HG03354 (cell line): ENCODE results near the gene TET2.

Source experiments
- ATAC-seq: cut with Tn5 transposase; IDR thresholded peaks from one replicate; pipeline ENCODE4 v1.9.1; 2021; ENCODE audit warnings: mild to moderate bottlenecking; ENCODE audit not compliant: unreplicated experiment, poor library complexity, severe bottlenecking

Gene TET2

DNA sequence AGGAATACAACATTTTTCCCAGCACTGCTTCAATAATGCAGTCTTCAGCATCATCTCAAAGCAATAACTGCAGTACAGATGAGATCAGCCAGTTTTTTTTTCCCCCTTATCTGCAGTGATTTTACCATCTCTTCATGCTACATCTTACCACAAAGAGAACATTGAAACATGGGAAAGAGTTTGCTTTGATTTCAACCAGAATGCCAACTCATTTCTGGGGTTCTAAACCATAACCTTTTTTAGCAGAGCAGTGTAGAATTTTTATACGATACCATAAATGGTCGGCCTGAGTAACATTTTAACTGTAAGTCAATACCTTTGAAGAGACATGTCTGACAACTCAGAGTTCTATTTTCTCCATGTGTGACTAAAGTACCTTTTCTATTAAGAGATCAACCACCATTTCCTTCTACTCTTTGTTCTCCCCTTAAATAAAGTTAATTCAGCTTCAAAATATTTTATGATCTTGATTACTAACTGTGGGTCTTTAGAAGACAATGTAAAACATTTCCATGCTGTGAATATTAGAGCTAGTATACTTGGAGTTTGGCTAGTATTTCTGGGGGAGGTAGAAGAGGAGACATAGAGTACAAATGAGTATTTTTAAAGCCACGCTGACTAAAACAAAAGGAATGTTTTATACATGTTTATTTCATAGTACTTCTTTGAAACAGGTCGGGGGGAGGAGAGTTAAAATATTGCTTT is 69.1 kb downstream of the TET2 start:
- ATAC-seq = no peak

DNA sequence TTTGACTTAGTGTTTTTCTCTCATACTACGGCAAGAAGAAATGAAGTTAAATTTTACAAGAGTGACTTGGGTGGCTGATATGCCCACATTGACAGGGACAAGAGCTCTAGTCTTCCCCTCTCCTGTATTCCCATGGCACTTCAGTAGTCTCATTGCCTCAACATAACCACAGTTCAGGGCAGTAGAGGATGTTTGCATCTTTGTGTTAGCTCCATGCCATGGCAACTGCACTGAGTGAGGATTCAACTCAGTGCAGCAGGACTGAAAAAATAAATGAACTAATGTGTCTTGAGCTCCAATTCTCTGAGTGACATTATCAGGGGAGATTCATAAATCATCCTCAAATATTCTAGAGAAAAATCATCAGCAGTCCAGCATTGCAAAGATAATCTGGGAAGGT is 78.8 kb downstream of the TET2 start:
- ATAC-seq = no peak

DNA sequence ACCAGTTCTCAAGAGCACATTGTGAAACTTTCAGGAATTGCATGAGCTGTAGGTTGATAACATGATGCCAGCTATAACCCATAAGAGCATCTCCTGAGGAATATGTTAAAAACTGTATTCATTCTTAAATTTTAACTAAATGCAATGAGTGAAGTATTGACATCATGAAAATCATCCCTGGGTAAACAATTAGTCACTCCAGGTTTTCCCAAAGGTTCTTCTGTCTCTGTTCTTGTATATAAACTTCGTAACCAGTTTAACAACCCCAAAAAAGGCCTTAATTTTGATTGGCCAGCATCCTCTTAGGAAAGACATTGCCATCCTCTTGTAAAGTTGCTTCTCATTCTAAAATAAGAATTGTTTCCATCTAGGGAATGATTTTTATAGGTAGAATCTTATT is 80.4 kb downstream of the TET2 start:
- ATAC-seq = no peak

DNA sequence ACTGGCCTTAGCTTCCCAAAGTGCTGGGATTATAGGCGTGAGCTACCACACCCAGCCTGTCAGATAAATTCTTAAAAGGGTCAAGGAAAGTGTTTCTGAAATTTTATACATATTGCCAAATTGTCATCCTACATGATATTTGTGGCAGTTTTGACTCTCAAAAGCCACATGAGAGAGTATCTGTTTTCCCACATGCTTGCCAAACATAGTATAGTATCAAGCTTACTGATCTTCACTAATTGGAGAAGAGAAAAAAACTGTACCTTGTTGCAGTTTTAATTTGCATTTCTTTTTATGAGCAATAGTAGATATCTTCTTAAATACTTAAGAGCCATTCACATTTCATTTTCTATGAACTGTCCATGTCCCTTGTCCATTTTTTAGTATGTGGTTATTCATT is 83.6 kb downstream of the TET2 start:
- ATAC-seq = no peak

DNA sequence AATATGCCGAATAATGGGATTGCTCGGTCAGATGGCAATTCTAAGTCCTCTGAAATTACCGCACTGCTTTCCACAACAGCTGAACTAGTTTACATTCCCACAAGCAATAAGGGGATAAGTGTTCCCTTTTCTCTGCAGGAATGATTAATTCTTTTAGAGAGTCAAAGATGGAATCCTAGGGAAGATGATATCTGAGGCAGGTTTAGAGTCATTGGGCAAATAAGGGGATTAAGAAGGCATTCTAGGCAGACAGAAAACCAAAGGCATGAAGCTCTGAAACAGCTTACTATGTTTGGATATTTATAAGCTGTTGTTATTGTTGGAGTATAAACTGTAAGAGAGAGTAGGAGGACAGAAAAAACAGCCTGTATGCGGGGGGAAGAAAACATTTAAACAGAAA is 85.7 kb downstream of the TET2 start:
- ATAC-seq = no peak

DNA sequence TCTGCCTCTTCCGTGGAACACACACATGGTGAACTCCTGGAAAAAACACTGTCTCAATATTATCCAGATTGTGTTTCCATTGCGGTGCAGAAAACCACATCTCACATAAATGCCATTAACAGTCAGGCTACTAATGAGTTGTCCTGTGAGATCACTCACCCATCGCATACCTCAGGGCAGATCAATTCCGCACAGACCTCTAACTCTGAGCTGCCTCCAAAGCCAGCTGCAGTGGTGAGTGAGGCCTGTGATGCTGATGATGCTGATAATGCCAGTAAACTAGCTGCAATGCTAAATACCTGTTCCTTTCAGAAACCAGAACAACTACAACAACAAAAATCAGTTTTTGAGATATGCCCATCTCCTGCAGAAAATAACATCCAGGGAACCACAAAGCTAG is 87.9 kb downstream of the TET2 start:
- ATAC-seq = no peak

DNA sequence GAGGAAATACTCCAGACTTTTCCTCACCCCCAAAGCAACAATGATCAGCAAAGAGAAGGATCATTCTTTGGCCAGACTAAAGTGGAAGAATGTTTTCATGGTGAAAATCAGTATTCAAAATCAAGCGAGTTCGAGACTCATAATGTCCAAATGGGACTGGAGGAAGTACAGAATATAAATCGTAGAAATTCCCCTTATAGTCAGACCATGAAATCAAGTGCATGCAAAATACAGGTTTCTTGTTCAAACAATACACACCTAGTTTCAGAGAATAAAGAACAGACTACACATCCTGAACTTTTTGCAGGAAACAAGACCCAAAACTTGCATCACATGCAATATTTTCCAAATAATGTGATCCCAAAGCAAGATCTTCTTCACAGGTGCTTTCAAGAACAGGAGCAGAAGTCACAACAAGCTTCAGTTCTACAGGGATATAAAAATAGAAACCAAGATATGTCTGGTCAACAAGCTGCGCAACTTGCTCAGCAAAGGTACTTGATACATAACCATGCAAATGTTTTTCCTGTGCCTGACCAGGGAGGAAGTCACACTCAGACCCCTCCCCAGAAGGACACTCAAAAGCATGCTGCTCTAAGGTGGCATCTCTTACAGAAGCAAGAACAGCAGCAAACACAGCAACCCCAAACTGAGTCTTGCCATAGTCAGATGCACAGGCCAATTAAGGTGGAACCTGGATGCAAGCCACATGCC is 89.7 kb downstream of the TET2 start:
- peak; percentile 90 for ATAC-seq

DNA sequence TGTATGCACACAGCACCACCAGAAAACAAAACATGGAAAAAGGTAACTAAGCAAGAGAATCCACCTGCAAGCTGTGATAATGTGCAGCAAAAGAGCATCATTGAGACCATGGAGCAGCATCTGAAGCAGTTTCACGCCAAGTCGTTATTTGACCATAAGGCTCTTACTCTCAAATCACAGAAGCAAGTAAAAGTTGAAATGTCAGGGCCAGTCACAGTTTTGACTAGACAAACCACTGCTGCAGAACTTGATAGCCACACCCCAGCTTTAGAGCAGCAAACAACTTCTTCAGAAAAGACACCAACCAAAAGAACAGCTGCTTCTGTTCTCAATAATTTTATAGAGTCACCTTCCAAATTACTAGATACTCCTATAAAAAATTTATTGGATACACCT is 90.2 kb downstream of the TET2 start:
- ATAC-seq = peak; percentile 23

DNA sequence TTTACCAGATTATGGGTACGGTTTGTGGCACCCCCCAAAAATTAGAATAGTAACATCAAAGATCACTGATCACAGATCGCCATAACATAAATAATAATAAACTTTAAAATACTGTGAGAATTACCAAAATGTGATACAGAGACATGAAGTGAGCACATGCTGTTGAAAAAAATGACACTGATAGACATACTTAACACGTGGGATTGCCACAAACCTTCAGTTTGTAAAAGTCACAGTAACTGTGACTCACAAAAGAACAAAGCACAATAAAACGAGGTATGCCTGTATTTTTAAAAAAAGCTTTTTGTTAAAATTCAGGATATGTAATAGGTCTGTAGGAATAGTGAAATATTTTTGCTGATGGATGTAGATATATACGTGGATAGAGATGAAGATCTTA is 93.4 kb downstream of the TET2 start:
- ATAC-seq = no peak

DNA sequence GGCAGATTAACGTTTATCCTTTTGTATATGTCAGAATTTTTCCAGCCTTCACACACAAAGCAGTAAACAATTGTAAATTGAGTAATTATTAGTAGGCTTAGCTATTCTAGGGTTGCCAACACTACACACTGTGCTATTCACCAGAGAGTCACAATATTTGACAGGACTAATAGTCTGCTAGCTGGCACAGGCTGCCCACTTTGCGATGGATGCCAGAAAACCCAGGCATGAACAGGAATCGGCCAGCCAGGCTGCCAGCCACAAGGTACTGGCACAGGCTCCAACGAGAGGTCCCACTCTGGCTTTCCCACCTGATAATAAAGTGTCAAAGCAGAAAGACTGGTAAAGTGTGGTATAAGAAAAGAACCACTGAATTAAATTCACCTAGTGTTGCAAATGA is 94.8 kb downstream of the TET2 start:
- no peak for ATAC-seq

DNA sequence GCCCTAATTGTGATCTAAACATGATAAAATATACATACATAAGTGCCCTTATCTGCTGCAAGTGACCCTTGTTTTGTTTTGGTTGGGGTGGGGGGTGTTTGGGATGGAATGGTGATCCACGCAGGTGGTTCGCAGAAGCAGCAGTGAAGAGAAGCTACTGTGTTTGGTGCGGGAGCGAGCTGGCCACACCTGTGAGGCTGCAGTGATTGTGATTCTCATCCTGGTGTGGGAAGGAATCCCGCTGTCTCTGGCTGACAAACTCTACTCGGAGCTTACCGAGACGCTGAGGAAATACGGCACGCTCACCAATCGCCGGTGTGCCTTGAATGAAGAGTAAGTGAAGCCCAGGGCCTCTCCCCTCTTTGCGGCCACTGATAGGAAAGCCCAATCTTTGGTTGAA is 96.8 kb downstream of the TET2 start:
- ATAC-seq = no peak

DNA sequence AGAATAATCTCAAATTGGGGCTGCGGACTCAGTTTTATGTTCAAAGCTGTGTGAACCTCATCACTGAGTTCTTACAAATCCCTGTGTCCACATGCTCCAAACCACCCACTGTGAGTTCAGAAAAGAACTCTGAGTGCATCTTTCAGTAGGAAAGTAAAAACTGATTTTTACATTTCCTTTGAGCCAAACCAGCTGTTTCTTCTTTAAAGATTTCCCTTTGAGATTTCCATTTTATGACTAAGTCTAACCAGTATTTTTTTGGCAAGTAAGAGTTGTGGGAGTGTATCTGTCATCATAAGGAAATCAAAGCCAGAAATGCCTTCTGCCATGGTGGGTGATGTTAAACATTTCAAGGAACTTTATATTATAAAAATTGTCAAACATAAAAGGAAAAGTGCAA is 100.0 kb downstream of the TET2 start:
- ATAC-seq = no peak

DNA sequence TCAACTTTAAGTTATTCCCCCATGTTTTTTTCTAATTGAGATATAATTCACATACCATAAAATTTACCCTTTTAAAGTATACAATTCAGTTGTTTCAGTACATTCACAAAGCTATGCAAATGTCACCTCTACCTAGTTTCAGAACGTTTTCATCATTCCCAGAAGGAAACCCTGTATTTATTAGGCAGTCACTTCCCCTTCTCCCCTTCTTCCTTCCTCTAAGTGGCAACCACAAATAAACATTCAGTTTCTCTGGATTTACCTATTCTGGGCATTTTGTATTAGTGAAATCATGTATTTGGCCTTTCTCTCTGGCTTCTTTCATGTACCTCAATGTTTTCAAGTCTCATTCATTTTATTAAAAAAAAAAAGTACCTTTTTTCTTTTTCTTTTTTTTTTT is 101.9 kb downstream of the TET2 start:
- ATAC-seq = no peak

DNA sequence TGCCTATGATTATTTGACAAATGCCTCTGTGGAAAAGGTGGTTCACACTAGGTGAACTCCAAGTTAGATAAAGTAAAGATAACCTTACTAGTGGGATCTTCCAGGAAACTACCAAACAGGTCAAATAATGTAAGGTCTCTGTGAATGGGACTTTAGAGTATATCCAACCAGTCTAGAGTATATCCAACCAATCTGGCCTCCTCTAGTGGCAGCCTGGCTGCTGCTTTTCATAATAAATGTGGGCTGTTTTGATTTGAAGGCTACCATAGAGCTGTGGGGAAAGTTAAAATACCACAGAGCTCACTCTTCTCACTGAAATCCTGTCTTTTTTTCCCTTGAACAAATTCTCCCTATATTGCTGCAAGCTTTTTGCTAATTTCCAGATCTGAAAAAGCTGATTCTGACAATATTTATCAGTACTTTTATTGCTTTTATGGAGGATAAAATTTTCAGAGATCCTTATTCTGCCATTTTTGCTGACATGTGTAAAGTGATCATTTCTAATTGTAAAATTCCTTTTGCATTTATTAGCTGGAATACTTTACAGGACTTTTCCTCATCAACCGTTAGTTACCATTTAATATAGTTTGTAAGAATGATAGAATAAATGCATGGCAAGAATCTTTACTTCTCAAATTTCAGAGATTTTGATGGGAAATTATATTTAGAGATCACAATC is 111.3 kb downstream of the TET2 start:
- no peak for ATAC-seq

DNA sequence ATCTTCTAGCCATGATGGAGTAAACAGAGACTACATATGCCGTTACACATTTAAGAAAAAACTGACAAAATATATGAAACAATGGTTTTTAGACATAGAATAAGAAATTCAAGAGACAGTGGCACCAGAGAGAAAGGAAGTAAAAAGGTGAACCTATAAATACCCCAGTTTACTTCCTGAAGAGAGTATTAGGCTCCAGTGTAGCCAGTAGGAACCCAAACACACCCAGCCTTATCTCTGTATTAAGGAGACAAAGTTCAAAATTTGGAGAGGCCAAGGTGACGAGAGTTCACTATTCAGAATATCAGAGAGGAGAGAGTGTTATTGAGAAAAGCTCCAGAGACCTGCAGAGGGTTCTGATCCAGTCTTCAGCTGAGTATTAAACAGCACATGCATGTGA is 119.0 kb downstream of the TET2 start:
- no peak for ATAC-seq

DNA sequence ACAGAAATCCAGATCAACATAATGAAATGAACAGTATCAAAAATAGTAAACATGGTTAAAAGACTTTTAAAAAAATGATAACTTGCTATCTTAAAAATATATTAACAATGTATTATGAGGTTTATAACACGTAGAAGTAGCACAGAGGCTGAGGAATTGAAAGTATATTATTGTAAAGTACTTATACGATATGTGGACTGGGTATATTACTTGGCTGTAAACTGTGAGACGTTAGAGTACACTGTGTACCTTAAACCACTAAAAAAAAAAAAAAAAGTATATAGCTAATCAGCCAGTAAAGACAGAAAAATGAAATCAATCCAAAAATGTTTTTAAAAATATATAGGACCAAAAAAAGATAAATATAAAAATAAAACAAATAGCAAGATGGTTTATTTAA is 120.6 kb downstream of the TET2 start:
- no peak for ATAC-seq

DNA sequence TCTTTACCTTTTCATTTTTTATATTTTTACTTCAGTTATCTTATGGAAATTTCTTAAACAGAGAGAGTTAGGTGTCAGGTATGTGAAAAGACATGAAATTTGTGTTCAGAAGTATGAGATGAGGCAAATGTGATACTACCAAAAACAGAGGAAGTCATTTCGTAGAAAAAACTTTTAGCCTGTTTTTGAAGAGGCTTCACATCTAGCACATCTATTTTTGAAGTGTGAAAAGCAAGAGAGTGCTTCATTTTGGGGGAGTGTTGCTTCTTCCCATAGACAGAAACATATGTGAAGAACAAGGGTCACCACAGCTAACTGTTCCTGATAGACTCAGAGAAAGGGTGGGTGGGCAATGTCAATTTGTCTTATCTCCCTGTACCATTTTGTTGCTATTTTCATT is 125.3 kb downstream of the TET2 start:
- ATAC-seq = no peak

DNA sequence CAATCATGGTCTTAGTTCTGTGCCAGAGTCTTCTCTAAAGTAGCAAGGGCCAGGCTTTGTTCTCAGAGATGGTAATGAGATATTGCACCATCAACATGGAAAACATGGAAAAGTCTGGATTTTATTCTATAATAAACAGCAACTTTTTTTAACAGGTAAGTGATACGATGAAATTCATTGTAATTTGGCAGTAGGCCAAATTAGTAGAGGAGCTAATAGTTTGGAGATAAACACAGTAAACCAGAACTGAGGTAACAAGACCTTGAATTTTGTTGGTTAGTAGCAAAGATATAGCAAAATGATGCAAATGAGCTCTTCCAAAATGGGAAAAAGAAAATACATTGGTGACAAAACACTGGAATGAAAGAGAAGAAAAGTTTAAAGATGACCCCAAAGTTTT is 126.6 kb downstream of the TET2 start:
- no peak for ATAC-seq

DNA sequence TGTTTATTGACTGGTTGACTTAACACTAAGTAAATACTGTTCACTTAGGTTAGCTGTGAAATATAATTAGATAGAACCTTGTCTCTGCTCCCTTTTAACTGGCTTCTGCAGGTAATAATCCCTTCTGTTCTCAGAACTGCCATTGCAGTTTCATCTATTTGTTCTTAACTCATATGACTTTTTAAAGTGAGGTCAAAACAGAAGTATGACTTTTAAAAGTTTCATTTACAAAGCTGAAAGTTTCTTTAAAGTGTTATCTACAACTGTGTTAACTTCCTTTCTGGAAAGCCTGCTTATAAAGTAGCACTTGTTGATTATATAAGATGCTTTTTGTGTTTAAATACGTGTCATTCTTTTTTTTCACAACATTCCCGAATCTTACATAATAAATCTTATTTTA is 127.4 kb downstream of the TET2 start:
- ATAC-seq = no peak

DNA sequence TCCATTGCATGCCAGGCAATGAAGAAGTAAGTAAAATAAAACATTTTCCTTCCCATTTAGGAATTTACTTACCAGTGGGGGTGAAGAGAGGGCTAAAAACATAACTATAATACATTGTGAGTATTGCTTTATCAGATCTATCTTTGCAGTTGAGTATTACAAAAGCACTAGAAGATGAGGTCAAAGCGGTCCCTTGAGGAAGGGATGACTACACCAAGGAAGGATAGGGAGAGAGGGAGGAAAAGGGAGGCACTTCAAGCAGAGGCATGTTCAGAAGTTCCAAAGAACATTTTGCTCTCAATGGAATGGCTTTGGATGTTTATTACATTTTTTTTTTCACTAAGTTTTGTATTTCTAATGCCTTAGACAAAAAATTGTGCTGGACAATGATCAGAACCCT is 127.8 kb downstream of the TET2 start:
- ATAC-seq = no peak
